ENCODE data around the gene SSPN. TPM values are rescaled to one million over a fixed set of nuclear protein-coding genes. Genes with fewer than 3 reads are reported as not detected.

The SSPN gene
- total RNA-seq, 1 experiment from 2014 or later, result 11.9 TPM

DNA sequence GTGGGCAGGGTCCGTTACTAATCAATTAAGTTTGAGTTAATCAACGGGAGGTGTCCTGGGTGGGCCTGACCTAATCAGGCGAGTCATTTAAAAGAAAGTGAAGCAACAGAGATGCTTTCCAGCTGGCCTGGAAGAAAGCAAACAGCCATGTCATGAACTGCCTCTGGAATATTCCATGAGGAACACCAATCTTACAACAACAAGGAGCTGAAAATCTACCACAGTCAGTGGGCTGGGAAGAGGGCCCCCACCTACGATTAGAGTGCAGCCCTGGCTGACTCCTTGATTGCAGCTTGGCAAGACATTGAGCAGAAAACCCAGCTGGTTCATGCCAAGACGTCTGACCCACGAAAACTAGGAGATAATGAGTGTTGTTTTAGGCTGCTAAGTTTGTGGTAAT is 56.2 kb downstream of the SSPN start:
- no peak overlapping the region for H3K27ac ChIP-seq (ENCODE audit: low read length)

GRCh38 chr12:26252946-26253345 is 57.6 kb downstream of the SSPN start:
- Histone ChIP-seq H3K4me2 (ENCODE audit: low read length) (no peak overlapping the region), H3K27me3 (ENCODE audit: low read length) (no peaks in the 10 kb centered on the region), H3K9me3 (ENCODE audit: low read length) (no peaks in the 10 kb centered on the region; the same call in 1 of the 2 replicates), H3K4me1 (ENCODE audit: insufficient read depth, low read length) (peaks cover 33% of the 10 kb centered on the region), H3K36me3 (ENCODE audit: low read depth, low read length) (no peaks in the 10 kb centered on the region), H3F3A (ENCODE audit: low read length, unreplicated experiment) (no peaks in the 10 kb centered on the region), H3K4me3 (ENCODE audit: low read length) (no peak overlapping the region), H4K20me1 (ENCODE audit: low read length) (no peaks in the 10 kb centered on the region), H3K79me2 (ENCODE audit: low read length) (no peaks in the 10 kb centered on the region), H3K9ac (ENCODE audit: low read length) (no peak overlapping the region), H3K27ac (ENCODE audit: low read length) (no peak overlapping the region), H3K9me2 (replicated peaks; ENCODE audit: low read length) (no peaks in the 10 kb centered on the region), H2AFZ (ENCODE audit: low read length) (no peak overlapping the region)
- CTCF ChIA-PET, result no interaction called here
- POLR2A ChIA-PET (ENCODE audit: unreplicated experiment), result interaction anchor here (0.7 kb wide), 2 partner anchors 128 to 209 kb away, joined by 4 to 7 read pairs; partner anchors contain the start of gene BHLHE41
- ATAC-seq, result no peak
- DNase-seq, result no peak
- BruUV-seq (replicated peaks), result no TSS peak
- TF ChIP-seq EZH2 (IDR thresholded peaks at IDR 0.05; ENCODE audit: low read length, unreplicated experiment) (no peak), EZH2phosphoT487 (IDR thresholded peaks at IDR 0.05; ENCODE audit: borderline replicate concordance, low read length) (no peak), CTCF (conservative IDR thresholded peaks at IDR 0.05; ENCODE audit: low read depth, low read length) (no peak)
- intact Hi-C loops (cut with micrococcal nuclease), result no loop called here

More for the DNA sequence above, 56.2 kb downstream of the SSPN start:
- Histone ChIP-seq H3F3A (ENCODE audit: low read length, unreplicated experiment) (no peaks in the 10 kb centered on the region), H3K4me3 (ENCODE audit: low read length) (no peak overlapping the region), H3K4me1 (ENCODE audit: insufficient read depth, low read length) (peaks cover 44% of the 10 kb centered on the region), H2AFZ (ENCODE audit: low read length) (no peak overlapping the region), H3K9me3 (ENCODE audit: low read length) (no peaks in the 10 kb centered on the region), H3K9ac (ENCODE audit: low read length) (no peak overlapping the region), H4K20me1 (ENCODE audit: low read length) (no peaks in the 10 kb centered on the region), H3K36me3 (ENCODE audit: low read depth, low read length) (no peaks in the 10 kb centered on the region), H3K27me3 (ENCODE audit: low read length) (no peaks in the 10 kb centered on the region), H3K4me2 (ENCODE audit: low read length) (no peak overlapping the region), H3K9me2 (replicated peaks; ENCODE audit: low read length) (no peaks in the 10 kb centered on the region), H3K79me2 (ENCODE audit: low read length) (no peaks in the 10 kb centered on the region)
- BruUV-seq (replicated peaks), result no TSS peak
- ChIA-PET CTCF (no interaction called here), POLR2A (ENCODE audit: unreplicated experiment) (no interaction called here)
- no peak for ATAC-seq
- DNase-seq, result no peak
- intact Hi-C loops (cut with micrococcal nuclease), result no loop called here
- TF ChIP-seq CTCF (conservative IDR thresholded peaks at IDR 0.05; ENCODE audit: low read depth, low read length), result no peak
- TF ChIP-seq EZH2 (IDR thresholded peaks at IDR 0.05; ENCODE audit: low read length, unreplicated experiment), result no peak
- TF ChIP-seq EZH2phosphoT487 (IDR thresholded peaks at IDR 0.05; ENCODE audit: borderline replicate concordance, low read length), result no peak

GRCh38 chr12:26255893-26256645 is 60.7 kb downstream of the SSPN start:
- H3K9me3 ChIP-seq (ENCODE audit: low read length), result no peaks in the 10 kb centered on the region; the same call in 1 of the 2 replicates
- no peaks in the 10 kb centered on the region for H3K79me2 ChIP-seq (ENCODE audit: low read length)
- DNase-seq (peak; percentile 92), ATAC-seq (peak; percentile 93)
- H3K9ac ChIP-seq (ENCODE audit: low read length), result peak overlapping the region; percentile 53
- no peaks in the 10 kb centered on the region for H3K9me2 ChIP-seq (replicated peaks; ENCODE audit: low read length)
- intact Hi-C loops (cut with micrococcal nuclease), result no loop called here
- no peaks in the 10 kb centered on the region for H4K20me1 ChIP-seq (ENCODE audit: low read length)
- no peak overlapping the region for H2AFZ ChIP-seq (ENCODE audit: low read length)
- H3K36me3 ChIP-seq (ENCODE audit: low read depth, low read length), result no peaks in the 10 kb centered on the region
- POLR2A ChIA-PET (ENCODE audit: unreplicated experiment), result no interaction called here
- H3K4me3 ChIP-seq (ENCODE audit: low read length), result no peak overlapping the region
- CTCF ChIA-PET, result no interaction called here
- no TSS peak for BruUV-seq (replicated peaks)
- H3K4me2 ChIP-seq (ENCODE audit: low read length), result 0 out of 2 replicates have a peak overlapping the region, but pooled peaks have one; percentile 5
- no peaks in the 10 kb centered on the region for H3F3A ChIP-seq (ENCODE audit: low read length, unreplicated experiment)
- no peaks in the 10 kb centered on the region for H3K27me3 ChIP-seq (ENCODE audit: low read length)
- TF ChIP-seq CTCF (conservative IDR thresholded peaks at IDR 0.05; ENCODE audit: low read depth, low read length), result no peak
- no peak for TF ChIP-seq EZH2 (IDR thresholded peaks at IDR 0.05; ENCODE audit: low read length, unreplicated experiment)
- TF ChIP-seq EZH2phosphoT487 (IDR thresholded peaks at IDR 0.05; ENCODE audit: borderline replicate concordance, low read length), result no peak
- H3K27ac ChIP-seq (ENCODE audit: low read length), result peak overlapping the region; percentile 90
- peaks cover 21% of the 10 kb centered on the region for H3K4me1 ChIP-seq (ENCODE audit: insufficient read depth, low read length)
